ENCODE results near the gene CACNA2D1.

The CACNA2D1 gene

GRCh38 chr7:82270870-82271269, 172.7 kb downstream of the CACNA2D1 start:
- DNase-seq: no peak

- no peak for DNase-seq
Observed at GRCh38 chr7:82268632-82269031, 174.9 kb downstream of the CACNA2D1 start.

GRCh38 chr7:82266081-82266480, 177.5 kb downstream of the CACNA2D1 start:
- no peak for DNase-seq

GRCh38 chr7:82264783-82265305, 178.7 kb downstream of the CACNA2D1 start:
- no peak for DNase-seq

- DNase-seq: no peak
Observed at GRCh38 chr7:82263920-82264782, 179.4 kb downstream of the CACNA2D1 start.

GRCh38 chr7:82258181-82258580, 185.4 kb downstream of the CACNA2D1 start:
- DNase-seq: no peak

- DNase-seq: no peak
Observed at GRCh38 chr7:82257118-82257695, 186.4 kb downstream of the CACNA2D1 start.

- no peak for DNase-seq
Observed at GRCh38 chr7:82255706-82256105, 187.9 kb downstream of the CACNA2D1 start.

- DNase-seq: no peak
Observed at GRCh38 chr7:82250598-82250997, 193.0 kb downstream of the CACNA2D1 start.

- DNase-seq: no peak
Observed at GRCh38 chr7:82249979-82250378, 193.6 kb downstream of the CACNA2D1 start.

GRCh38 chr7:82247814-82248433, 195.7 kb downstream of the CACNA2D1 start:
- DNase-seq: no peak

GRCh38 chr7:82244947-82245517, 198.5 kb downstream of the CACNA2D1 start:
- DNase-seq: no peak

GRCh38 chr7:82241356-82241755, 202.2 kb downstream of the CACNA2D1 start:
- DNase-seq: no peak

- DNase-seq: no peak
Observed at GRCh38 chr7:82235713-82236112, 207.9 kb downstream of the CACNA2D1 start.

GRCh38 chr7:82234457-82235049, 209.0 kb downstream of the CACNA2D1 start:
- DNase-seq: no peak

GRCh38 chr7:82230811-82231581, 212.6 kb downstream of the CACNA2D1 start:
- DNase-seq: no peak

- no peak for DNase-seq
Observed at GRCh38 chr7:82229164-82229563, 214.4 kb downstream of the CACNA2D1 start.

GRCh38 chr7:82226191-82226590, 217.4 kb downstream of the CACNA2D1 start:
- no peak for DNase-seq

GRCh38 chr7:82224529-82224928, 219.0 kb downstream of the CACNA2D1 start:
- no peak for DNase-seq

- no peak for DNase-seq
Observed at GRCh38 chr7:82223580-82223979, 220.0 kb downstream of the CACNA2D1 start.

- no peak for DNase-seq
Observed at GRCh38 chr7:82221152-82221674, 222.4 kb downstream of the CACNA2D1 start.

GRCh38 chr7:82212466-82212865, 231.1 kb downstream of the CACNA2D1 start:
- no peak for DNase-seq
